AG20443 (cell line): Measurements from ENCODE around the gene LNPK.
"Not testable (repeated sequence)": the region's sequence is repeated elsewhere in the genome, so short reads cannot be mapped to it uniquely, and the experiment has no call there.

Experiments
- DNase-seq: peaks from one replicate; pipeline ENCODE4 v3.0.0; 2012; ENCODE audit warnings: low spot score, mixed read lengths

The LNPK gene

GRCh38 chr2:175904035-175904434 lies 98.0 kb downstream of the LNPK start:
- DNase-seq = no peak

GRCh38 chr2:175903384-175903936 lies 98.6 kb downstream of the LNPK start:
- no peak for DNase-seq

- not testable (repeated sequence) for DNase-seq
These were observed 106.1 kb downstream of the LNPK start for GRCh38 chr2:175895957-175896356.

DNA sequence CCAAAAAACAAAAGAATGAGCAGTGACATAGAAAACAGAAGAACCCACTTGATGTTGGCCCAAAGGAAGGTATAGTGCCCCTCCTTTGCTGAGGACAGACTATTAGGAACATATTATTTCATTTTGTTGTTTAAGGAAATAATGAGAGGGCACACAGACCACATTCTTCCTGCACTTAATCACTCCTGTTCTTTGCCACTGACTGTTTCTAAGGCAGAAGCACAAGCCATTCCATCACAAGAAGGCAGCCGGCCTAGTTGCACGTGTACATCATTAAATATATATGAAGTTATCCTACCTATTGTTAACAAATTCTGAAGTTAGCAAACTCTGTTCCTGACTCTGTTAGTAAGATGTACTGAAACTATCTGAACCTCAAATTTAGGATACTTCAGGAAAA lies 110.0 kb downstream of the LNPK start:
- no peak for DNase-seq

- no peak for DNase-seq
These were observed 111.3 kb downstream of the LNPK start for GRCh38 chr2:175890636-175891242.

DNA sequence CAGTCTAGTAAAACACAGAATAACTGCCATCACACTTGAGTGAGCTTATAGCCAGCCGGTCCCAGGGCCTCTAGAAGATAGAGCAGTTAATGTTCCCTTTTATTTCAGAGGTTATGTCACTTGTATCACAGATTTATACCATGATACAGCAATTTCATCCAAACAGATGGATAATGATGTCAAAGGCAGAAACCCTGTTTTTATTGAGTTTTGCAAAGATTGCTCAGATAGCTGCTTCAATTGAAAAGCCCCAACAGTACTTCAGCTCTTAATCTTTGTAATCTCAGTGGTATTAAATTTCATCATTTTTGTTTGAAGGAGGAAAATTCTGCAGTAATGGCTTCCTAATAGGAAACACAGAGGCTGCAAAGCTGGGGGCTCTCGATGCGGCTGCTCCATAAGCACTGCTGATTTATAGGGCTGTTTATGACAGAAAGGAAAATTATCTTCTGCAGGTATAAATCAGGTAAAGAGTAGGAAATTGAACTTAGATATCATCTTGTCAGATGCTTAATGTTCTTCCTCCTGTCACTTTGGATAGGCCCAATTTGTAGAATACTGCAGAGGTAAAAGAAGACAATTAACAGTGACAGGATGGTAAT lies 112.3 kb downstream of the LNPK start:
- no peak for DNase-seq

DNA sequence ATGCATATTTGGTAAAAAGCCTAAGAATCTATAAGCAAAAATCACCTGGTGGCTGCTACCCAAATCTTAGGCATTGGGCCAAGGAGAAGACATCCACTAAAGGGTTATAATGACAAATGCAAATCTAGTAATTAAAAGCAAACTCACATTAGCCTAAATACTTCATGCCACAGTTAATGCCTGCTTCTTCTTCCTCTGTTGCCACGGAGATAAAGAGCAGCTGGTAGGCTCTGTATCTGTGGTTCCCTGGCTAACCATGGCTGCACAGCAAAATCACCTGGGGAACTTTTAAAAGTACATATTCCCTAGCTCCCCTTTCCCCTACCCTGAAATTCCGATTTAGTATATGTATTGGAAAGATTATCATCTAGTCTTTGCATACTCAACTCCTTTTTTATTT lies 114.3 kb downstream of the LNPK start:
- DNase-seq = no peak

DNA sequence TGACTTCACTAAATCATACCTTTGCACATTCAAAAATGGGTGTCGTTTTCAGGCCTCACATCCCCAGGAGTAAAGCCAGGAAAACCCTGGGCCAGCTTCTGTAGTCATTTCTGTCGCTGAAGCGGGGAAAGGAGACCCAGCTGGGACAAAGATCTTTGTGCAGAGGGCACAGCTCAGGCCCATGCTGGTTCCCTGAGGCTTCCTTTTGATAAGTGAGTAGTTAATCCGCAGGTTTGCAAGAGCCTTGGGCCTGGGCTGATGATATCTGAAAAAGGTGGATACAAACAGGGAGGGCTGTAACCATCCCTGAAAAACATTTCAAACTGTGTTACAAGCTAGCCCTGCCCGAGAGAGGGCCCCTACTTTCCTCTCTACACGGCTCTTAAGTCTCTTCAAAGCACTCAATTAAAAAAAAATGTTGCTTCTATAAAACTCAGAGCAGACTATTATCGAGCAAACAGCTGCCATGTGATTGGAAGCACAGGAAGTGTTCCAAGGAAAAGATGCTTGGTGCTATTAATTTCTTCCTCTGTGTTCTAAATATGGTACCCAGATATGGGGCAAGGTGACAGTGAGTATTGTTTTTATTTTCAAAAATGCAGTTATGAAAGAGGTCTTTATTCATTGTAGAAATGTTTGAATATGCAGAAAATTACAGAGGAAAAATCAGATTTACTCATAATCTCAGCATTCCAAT lies 117.2 kb downstream of the LNPK start:
- DNase-seq = no peak

- no peak for DNase-seq
These were observed 118.4 kb downstream of the LNPK start for GRCh38 chr2:175883586-175884194.

DNA sequence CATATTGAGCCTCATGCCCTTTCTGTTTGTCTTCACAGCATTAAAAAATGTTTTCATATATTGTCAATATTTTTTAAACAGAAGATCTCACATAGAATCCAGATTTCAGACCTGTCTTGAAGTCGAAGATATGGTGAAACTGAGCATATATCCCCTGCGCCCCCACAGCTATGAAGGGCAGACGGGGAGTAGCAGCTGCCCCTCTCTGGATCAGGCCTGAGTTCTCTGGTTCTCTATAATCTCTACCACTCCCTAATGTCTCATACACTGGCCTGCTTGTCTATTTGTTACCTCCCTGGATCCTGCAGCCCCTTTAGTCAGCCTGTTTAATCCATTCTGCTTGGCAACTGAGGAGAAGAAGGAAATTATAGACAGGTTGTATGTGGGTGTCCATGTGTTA lies 122.4 kb downstream of the LNPK start:
- no peak for DNase-seq

DNA sequence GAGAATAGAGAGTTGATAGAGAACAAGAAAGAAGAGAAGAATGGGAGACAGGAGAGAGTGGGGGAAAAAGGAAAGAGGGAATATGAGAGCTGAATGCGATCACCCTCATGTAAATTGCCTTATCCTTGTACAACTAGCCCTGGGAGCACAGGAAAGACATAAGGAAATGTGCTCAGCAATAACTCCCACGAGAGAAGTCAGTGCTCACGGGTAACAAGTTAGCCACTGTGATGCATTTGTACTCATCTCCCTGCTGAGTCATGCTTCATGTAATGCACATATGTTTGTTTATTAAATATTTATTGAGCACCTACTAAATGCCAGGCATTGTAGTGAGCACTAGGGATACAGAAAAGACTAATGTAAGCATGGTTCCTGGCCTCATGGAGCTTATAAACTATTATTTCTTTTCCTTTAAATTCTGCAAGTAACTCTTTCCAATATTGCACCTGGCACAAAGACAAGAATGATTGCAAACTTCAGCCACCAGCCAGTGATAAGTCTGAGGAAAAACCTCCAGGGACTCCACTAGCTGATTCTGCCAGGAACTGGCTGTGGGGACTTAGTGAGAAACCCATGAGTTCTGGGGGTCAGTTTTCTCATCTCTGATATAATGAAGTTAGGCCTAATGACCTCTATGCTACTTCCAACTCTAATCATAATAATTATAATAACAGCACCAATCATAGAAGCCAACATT lies 124.1 kb downstream of the LNPK start:
- no peak for DNase-seq

GRCh38 chr2:175874291-175874690 lies 127.8 kb downstream of the LNPK start:
- no peak for DNase-seq
